SU-DHL-6 (cell line): ENCODE data around the gene PKN3.

Experiments
- EZH2phosphoT487 ChIP-seq: fragments of 200-600 bp; sonication (generic), shearing (Covaris generic); conservative IDR thresholded peaks from 2 replicates; pipeline ENCODE4 v1.6.1; 2018; ENCODE audit warnings: mild to moderate bottlenecking, antibody characterized with exemption, low read length, moderate library complexity, mixed read lengths
- TF ChIP-seq, protein P1 (sequence below): fragments of 200-600 bp; sonication (generic); IDR thresholded peaks from one replicate; pipeline ENCODE4 v1.5.1; 2017; ENCODE audit warnings: antibody characterized with exemption, mild to moderate bottlenecking, low read length, moderate library complexity; ENCODE audit not compliant: insufficient read depth, poor library complexity, severe bottlenecking

DNA sequence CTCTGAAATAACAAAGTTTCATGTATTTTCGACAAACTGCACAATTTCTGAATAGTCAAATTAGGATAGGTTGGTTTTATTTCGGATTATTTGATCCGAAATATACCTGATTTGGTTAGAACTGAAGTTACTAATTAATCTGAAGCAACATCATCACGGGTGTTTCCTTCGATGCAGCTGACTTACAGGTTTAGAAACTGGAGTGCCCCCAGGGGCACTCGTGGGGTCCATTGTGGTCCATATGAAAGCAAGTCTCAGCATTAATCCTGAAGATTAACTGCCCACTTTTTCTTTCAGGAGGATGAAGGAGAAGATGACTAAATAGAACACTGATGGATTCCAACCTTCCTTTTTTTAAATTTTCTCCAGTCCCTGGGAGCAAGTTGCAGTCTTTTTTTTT is 8.0 kb upstream of the PKN3 start:
- TF ChIP-seq, protein P1, sequence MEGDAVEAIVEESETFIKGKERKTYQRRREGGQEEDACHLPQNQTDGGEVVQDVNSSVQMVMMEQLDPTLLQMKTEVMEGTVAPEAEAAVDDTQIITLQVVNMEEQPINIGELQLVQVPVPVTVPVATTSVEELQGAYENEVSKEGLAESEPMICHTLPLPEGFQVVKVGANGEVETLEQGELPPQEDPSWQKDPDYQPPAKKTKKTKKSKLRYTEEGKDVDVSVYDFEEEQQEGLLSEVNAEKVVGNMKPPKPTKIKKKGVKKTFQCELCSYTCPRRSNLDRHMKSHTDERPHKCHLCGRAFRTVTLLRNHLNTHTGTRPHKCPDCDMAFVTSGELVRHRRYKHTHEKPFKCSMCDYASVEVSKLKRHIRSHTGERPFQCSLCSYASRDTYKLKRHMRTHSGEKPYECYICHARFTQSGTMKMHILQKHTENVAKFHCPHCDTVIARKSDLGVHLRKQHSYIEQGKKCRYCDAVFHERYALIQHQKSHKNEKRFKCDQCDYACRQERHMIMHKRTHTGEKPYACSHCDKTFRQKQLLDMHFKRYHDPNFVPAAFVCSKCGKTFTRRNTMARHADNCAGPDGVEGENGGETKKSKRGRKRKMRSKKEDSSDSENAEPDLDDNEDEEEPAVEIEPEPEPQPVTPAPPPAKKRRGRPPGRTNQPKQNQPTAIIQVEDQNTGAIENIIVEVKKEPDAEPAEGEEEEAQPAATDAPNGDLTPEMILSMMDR: no peak
- TF ChIP-seq EZH2phosphoT487: no peak
